Cerebellar nuclear complex (tissue), 1 donor: ENCODE results near the gene ID1.
A peak's percentile ranks its signal among the peaks of the same experiment; 100 is the strongest.

Experiments used
- DNase-seq, 2 experiments: peaks; one replicate each; lab custom pipeline; 2025; lab: John Stamatoyannopoulos, UW

The ID1 gene

DNA sequence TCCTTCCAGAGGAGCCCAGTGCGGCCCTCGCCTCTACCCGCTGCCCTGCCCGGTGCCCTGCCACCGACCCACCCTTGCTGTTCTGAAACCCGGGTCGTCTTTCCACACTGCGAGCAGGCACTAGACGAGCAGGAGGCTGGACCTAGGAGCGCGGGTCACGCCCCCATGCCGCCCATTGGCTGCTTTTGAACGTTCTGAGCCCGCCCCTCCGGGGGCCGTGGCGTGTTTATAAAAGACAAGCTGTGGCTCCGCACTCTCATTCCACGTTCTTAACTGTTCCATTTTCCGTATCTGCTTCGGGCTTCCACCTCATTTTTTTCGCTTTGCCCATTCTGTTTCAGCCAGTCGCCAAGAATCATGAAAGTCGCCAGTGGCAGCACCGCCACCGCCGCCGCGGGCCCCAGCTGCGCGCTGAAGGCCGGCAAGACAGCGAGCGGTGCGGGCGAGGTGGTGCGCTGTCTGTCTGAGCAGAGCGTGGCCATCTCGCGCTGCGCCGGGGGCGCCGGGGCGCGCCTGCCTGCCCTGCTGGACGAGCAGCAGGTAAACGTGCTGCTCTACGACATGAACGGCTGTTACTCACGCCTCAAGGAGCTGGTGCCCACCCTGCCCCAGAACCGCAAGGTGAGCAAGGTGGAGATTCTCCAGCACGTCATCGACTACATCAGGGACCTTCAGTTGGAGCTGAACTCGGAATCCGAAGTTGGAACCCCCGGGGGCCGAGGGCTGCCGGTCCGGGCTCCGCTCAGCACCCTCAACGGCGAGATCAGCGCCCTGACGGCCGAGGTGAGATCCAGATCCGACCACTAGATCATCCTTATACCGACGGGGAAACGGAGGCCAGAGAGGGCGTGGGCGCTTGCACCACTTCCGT is at the start of gene ID1:
Gene ID1 (plus strand): TSS at position 259 of the 871 bp plus-strand sequence. CDS start 99 bp downstream, at position 358.
- DNase-seq, result peak; percentile 41 to 48

DNA sequence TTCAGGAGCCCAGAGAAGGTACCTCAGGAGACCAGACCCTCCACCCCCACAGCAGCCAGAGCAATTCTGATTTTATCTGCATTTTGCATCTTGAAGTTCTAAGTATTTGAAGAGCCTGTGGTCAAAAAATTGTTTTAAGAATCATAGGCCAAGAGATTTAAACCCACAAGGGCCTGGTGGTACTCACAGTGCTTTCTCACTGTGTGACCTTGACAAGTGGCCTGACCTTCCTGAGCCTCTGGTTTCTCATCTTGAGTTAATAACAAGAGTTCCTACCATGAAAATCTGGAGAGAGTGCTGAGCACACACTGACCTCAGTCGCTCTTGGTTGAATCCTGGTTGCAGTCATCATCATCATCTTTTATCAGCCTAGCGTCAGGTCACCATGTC is 45.4 kb upstream of the ID1 start:
- DNase-seq, result no peak

DNA sequence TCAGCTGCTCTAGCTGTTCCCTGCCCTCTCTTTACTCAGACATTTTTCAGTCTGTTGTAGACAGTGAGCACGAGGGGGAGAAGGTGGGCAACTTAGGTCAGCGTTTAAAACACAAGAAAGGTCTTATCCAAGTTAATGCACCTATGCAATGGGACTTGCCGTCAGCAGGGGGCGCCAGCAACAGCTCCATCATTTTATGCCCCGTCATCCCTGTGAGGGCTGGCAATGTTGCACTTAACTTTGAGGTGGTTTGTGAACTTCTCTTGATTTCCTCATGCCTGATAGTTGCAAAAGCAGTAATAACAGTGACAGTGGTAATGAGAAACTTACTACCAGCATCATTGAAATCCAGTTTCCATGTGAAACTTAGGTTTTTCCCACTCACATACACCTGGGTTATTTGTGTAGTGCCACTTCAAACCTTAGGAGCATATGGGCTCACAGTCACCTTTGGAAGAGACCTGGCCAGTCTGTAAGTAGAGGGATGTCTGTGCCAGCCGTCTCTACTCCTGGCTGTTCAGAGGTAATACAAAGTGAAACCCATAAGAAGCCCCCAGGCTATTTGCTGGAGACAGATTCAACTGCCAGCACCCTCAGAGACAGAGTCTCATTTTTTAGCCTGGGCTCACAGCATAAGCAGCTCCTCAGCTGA is 44.9 kb upstream of the ID1 start:
- peak in 1 of 2 experiments; percentile 4 for DNase-seq

DNA sequence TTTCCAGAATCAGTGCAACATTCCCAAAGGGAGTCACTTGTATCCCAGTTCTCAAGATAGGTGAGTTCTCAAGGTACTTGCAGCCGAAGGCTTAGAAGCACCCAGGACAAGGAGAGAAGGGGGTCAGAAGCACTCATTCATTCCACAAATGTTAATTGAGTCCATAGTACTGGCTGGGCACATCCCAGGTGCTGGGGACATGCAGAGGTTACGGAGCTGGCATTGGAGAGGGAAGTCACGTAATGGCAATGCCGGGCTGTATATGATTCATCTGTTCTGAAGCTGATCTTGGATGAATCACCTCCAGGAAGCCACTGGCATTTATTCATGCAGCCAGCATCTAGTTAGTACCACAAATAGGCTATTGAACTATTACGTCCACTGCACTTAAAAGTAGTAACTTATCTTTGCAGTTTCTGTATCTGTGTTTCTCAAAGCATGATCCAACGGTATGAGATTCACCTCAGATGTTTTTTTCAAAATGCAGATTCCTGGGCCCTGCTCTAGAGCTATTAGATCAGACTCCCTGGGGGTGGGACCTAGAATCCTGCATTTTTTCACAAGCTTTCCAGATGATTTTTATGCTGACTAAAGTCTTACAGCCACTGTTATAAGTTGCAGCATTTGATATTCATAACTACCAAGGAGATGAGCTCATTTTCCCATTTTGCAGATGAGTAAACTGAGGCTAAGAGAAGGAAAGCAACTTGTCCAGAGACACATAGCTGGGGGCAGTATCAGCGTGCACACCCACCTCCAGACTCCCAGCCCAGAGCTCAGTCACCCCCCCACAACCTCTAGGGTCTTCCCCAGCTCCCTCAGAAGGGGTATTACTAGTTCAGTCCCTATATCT is 44.1 kb upstream of the ID1 start:
- DNase-seq, result no peak

DNA sequence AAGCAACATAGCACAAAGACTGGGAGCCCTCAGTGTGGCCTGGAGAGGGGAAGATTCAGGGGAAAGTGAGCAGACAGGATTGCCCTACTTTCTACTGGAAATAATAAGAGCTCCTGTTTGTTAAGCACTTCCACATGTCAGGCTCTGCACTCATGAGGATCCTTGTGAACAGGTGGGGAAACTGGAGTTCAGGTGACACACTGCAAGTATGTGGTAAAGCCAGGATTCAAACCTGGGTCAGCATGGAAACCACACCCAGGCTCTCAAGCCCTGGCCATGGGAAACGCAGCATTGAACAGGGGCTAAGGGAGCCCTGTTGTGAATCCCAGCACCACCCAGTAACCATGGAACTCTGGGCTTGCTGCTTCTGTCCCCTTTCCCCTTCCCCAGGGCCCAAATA is 42.8 kb upstream of the ID1 start:
- DNase-seq, result no peak

GRCh38 chr20:31564284-31564683 is 40.8 kb upstream of the ID1 start:
- DNase-seq, result no peak

DNA sequence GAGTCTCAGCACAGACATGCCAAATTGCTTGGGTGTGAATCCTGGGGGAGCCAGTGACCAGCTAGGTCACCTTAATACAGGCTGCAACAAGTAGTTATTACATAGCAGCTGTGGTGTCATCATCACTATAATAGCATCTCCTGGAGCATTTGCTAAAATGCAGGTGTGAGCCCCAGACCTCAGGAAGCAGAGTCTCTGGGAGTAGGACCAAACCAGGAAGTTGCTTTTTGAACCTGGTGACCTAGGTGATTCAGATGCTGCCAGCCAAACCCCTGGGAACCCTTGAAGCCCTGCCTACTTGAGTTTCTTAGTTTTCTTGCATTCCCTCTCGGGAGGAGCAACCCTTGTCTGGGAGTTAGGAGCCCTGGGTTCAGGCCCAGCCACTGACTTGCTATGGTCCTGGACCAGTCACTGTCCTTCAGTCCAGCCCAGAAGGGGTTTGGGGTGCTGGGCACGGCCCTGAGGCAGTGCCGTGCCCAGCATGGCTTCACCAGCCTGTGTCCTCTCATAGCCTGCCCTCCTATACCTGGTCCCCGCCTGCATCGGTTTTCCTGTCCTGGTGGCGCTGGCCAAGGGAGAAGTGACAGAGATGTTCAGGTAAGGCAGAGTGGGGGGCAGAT is 39.3 kb upstream of the ID1 start:
- no peak for DNase-seq

DNA sequence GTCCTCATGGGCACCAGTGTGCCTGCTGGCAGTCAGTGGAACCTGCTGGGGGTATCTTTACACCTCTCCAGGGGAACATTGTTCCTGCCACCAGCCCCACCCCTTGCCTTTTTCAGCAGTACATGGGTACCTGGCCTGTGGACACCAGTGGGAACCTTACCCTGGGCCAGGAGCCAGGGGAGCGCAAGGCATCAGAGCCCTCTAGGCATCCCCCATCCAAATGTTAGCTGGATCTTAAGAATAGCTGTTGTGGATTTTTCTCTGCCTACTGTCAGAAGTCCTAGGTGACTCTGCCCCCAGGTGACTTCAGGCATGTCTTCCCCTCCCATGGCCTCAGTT is 38.8 kb upstream of the ID1 start:
- DNase-seq, result no peak

DNA sequence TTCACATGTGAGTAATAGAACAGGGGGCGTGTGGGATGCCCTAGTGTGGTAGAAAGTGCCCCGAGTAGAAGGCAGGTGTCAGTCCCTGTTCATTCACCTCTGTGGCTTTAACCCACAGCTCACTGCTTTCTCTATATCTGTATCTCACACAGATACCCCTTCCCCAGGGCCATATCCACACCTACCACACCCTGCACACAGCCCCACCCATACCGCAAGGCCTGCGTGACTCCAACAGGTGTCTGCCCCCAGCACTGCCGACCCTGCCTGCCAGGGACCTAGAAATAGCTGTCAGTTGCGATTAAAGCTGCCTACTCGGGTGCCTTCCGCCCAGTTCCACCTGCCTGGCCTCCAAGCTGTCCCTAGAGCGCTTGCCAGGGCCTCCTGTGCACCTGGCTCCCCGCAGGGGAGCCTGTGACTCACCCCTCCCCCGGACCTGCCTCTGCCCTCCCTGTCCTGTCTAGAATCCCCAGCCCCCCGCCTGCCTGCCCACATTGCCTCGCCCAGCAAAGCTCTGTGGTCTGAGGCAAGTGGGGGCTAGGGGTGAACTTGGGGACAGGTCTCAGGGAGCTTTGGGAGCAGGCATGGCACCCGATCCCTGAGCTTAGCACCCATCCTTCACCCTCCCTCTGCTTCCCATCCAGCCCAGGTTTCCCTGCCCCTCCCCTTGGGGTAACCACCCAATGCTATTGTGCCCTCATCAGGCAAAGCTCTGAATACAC is 38.3 kb upstream of the ID1 start:
- DNase-seq, result no peak

DNA sequence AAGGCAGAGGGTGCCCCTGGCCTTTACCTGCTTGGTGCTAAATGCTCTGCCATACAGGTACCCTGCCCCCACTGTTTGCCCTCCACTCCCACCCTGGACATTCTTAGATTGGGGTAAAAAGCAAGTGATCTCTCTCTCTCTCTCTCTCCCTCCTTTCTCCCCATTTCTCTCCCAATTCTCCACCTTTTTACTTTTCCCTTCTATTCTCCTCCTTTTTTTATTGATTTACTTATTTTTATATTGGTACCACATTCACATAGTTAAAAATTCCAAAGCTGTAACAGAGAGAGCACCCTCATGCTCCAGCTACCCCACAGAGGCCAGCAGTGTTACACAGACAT is 37.7 kb upstream of the ID1 start:
- no peak for DNase-seq

DNA sequence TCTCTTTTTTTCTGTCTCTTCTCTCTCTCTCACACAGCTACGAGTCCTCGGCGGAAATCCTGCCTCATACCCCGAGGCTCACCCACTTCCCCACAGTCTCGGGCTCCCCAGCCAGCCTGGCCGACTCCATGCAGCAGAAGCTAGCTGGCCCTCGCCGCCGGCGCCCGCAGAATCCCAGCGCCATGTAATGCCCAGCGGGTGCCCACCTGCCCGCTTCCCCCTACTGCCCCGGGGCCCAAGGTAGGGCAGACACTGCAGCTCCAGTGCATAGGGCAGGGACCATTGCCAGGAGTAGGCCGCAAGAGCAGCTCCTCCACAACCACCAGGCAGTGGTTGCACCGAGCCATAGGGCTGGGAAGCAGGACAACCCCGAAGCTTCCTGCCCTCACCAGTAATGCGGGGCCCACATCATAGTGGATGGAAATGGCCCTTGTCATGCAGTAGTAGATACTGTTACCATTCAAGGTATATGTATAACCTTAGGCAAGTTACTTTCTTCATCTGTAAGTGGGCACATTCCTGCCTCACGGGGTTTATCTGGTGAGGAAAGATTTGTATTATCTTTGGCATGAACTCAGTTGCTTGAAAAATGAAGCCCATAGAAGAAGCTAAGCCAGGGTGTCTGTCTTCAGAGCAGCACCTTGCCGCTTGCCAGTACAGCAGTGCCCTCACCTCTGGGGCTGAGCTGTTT is 36.9 kb upstream of the ID1 start:
- DNase-seq, result no peak

- DNase-seq, result no peak
These were observed 36.3 kb upstream of the ID1 start for GRCh38 chr20:31568773-31569162.

GRCh38 chr20:31569163-31570020 is 35.7 kb upstream of the ID1 start:
- DNase-seq, result peak in 1 of 2 experiments; percentile 4

- no peak for DNase-seq
These were observed 35.0 kb upstream of the ID1 start for GRCh38 chr20:31570021-31570463.

DNA sequence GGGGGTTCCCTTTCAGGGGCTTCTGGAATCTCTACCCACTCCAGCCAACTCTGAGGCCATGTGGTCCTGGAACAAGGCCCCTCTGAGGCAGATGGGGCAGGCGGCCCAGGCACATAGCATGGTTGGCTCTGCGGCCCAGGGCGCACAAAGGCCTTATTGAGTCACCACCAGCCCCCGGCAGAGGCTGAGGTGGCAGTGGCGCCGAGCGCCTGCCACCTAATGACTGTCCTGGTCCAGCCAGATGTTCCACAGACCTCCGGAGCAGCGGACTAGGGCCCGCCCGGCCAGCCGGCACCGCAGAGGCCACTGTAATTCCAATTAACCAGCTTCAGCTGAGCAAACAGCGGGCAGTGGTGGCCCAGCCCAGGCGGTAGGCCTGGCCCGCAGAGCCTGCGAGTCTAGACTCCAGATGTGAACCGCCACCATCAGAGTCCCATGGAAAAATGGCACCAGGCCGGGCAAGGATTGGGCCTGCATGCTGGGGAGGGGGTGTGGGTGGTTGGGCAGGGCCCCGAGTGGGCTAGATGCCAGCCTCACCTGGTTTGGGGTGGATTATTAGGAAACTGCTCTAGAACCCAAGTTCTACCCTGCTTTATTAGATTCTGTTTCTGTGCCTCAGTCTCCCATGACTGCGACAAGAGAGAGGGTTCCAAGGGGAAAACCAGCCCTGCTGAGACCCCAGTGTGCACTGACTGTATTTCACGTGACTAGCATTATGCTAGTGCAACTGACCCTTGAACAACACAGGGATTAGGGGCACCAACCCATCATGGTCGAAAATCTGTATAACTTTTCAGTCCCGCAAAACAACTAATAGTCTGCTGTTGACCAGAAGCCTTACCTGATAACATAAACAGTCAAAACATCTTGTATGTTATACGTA is 34.1 kb upstream of the ID1 start:
- DNase-seq, result no peak

- no peak for DNase-seq
These were observed 32.9 kb upstream of the ID1 start for GRCh38 chr20:31572042-31572700.

DNA sequence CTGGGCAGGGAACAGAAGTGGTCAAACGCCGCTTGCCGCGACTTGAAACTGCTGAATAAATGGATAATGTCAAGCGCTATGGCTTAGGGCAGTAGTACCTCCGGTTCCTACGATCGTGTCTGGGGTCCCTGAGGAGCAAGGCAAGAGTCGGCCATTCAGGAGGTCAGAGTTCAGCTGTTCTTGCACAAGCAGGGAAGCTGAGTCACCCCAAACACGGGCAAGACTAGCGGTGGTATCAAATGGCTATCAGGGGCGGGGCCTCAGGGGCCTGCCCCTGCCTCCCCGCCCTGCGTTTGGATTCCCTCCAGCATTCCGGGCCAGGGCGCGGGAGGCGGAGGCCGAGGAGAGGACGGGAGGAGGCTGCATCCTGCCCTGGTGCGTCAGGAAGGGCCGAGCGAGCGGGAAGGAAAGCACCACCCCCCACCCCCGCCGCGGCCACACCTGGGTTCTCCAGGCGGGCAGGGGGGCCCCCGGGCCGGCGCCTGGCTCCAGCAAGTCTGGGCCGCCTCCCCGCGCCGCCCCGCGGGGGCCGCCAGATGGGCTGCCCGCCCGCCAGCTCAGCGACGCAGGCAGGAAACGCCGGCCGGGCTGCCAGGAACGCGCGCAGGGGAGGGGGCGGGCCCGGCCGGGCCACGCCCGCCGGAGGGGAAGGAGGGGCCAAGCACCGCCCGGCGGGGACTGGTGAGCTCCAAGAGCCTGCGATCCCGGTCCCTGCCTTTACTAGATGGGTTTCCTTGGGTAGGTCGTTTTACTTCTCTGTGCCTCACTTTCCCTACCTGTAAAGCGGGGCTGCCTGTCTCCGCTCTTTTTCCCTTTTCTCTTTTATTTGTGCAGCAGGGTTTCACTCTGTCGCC is 32.2 kb upstream of the ID1 start:
- peak; percentile 22 to 23 for DNase-seq
